Renal cortical epithelial cell (primary cell): ENCODE measurements around the gene WDR81. TPM values are rescaled to one million over a fixed set of nuclear protein-coding genes. Genes with fewer than 3 reads are reported as not detected.

Source experiments
- DNase-seq: peaks from one replicate; pipeline ENCODE4 v3.0.0-alpha.2; 2011; ENCODE audit warnings: low read depth
- total RNA-seq: library from RNA; depleted of rRNA; stranded (reverse); fragments of >200 nt; gene quantifications from 2 replicates; pipeline ENCODE4 v1.2.3, GENCODE V29; 2014

WDR81 gene
- total RNA-seq, 1 donor from 2014 or later: 42.6 TPM

DNA sequence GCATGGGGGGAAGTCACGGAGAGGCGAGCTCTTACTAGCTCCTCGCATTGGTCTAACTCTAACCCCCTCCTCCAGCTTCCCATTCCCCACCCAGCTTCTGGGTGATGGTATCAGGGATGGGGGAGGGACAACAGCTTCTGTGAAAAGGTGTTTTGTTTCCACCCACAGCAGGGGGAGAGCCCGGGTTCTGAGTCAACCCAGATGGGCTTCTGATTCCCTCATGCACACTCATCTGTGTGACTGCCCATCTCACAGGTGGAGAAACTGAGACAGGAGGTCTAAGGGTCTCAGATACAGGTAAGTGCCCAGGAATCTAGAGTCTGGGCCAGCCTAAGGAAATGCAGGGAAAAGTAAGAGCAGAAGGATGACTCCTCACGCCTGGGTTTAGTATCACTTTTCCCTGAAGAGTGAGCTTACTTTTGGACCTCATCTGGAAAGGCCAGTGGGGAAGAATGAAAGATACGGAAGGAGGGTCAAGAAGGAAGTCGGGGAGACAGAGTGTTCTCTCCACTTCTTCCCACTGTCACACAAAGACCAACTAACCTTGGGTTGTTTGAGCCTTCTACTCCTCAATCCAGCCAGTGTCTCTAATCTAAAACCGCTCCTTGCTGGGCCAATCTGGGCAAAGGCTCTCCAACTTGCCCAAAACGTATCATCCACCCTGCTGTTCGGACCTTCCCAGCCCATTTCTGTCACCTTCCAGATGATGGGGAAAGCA lies 11.2 kb upstream of the WDR81 start:
- DNase-seq: no peak

DNA sequence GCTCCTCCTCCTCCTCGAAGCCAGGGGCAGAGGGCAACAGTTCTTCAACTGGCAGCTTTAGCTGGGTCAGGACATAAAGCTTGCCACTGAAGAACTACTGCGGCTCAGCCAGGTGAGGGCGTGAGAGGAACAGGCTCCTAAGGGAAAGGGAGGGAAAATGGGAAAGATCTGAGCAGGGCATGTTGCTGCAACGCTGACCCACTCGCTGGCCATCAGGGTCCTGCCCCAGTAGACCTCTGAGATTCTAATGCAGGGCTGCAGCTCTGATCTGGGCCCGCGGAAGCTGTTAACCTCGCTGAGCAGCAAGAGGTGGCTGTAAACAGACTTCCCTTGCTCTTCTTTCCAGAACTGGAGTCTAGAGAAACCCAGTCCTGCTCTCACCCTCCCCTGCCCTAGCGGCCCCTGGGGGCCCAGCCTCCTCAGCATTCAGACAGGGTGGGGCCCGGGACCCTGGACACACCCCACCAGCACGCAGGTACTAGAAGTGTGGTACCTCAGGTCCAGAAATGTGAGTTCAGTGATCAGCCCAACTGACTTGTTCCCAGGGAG lies 10.6 kb upstream of the WDR81 start:
- peak; percentile 59 for DNase-seq

DNA sequence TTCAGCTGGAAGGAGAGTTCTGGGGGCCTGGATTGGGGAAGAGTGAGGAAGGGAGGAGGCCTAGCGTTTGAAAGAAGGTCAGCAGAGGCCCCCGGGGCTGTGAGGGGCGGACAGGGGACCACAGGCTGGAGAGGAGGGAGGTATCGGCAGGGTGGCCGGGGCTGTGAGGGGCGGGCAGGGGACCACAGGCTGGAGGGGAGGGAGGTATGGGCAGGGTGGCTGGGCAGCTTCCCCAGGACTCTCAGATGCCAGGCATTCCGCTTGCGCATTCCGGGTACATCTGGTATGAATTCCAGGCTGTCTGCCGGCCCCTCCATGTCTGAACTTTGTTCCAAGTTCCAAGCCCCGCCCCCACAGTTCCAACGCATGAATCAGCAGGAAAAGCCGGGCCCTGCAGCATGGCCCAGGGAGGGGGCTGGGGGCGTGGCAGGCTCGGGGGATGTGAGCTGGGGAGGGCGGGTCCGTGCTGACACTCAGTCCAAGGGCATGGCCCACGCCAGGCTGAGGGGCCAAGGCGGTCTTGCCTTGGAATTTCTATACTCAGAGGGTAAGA lies 10.0 kb upstream of the WDR81 start:
- peak; percentile 94 for DNase-seq

GRCh38 chr17:1714980-1715802 lies 9.3 kb upstream of the WDR81 start:
- DNase-seq: peak; percentile 68

DNA sequence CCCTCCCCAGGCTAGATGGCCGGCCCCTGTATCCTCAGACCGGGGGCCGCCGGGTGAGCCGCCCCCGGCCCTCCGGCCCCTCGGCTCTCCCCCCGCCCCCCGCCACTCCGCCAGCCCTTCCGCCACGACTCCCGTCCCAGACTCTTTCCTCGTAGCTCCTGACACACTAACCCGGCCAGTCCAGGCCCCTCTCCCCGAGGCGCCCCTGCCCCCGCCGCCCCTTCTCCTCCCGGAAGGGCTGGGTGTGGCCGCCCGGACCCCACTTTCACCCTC lies 8.8 kb upstream of the WDR81 start:
- no peak for DNase-seq

DNA sequence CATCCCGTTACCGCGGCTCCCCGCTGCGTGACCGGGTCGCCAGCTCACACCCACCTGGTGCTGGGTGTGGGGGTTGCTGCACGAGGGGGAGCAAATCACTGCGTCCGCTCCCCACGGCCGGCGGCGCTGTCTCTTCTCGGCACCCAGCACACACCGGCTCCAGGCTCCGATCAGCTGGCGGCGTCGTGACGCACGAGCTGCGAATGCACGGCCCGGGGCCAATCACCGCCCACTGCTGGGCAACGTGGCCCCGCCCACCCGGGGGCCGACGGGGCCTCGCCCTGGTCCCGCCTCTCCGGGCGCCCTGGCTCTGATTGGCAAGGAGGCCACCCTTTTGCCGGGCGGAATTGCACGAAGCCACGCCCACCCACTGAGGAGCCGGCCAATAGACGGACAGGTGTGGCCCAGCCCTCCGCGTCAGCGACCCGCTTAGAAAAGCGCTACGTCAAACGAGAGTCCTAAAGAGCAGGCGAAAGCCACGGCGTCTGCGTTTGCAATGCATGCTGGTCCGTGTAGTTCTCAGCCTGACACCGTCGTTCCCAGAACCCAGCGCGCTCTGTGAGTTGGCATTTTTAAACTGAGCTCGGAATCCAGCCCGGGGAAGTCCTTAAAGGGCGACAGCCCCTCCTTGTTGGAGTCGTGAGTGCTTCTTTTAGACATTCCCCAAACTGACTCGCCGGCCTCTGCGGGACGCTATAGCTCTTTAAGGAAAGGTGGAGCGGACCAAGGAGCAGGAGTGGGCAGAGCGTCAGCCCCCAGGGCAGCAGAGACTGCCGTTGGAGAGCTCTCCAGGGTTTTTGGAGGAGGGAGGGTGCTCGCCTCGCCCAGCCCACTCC lies 8.2 kb upstream of the WDR81 start:
- peak; percentile 100 for DNase-seq

GRCh38 chr17:1716912-1717695 lies 7.4 kb upstream of the WDR81 start:
- DNase-seq: peak; percentile 99

- no peak for DNase-seq
These were observed 5.9 kb upstream of the WDR81 start for GRCh38 chr17:1718362-1719165.

- peak; percentile 54 for DNase-seq
These were observed 3.6 kb upstream of the WDR81 start for GRCh38 chr17:1720856-1721386.

GRCh38 chr17:1722022-1722421 lies 2.5 kb upstream of the WDR81 start:
- peak; percentile 42 for DNase-seq

- DNase-seq: no peak
These were observed 551 bp downstream of the WDR81 start for GRCh38 chr17:1724869-1725641.

DNA sequence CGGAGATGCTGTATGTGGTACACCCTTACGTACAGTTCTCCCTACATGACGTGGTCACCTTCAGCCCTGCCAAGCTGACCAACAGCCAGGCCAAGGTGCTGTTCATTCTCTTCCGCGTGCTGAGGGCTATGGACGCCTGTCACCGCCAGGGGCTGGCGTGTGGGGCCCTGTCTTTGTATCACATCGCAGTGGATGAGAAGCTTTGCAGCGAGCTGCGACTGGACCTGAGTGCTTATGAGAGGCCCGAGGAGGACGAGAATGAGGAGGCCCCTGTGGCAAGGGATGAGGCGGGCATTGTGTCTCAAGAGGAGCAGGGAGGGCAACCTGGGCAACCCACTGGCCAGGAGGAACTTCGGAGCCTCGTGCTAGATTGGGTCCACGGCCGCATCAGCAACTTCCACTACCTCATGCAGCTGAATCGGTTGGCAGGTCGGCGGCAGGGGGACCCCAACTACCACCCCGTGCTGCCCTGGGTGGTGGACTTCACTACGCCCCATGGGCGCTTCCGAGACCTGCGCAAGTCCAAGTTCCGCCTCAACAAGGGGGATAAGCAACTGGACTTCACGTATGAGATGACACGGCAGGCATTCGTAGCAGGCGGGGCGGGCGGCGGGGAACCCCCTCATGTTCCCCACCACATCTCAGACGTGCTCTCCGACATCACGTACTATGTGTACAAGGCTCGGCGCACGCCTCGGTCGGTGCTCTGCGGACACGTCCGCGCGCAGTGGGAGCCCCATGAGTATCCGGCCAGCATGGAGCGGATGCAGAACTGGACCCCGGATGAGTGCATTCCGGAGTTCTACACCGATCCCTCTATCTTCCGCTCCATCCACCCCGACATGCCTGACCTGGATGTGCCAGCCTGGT lies 1.4 kb downstream of the WDR81 start:
- DNase-seq: no peak

GRCh38 chr17:1726626-1727257 lies 2.2 kb downstream of the WDR81 start:
- DNase-seq: no peak

DNA sequence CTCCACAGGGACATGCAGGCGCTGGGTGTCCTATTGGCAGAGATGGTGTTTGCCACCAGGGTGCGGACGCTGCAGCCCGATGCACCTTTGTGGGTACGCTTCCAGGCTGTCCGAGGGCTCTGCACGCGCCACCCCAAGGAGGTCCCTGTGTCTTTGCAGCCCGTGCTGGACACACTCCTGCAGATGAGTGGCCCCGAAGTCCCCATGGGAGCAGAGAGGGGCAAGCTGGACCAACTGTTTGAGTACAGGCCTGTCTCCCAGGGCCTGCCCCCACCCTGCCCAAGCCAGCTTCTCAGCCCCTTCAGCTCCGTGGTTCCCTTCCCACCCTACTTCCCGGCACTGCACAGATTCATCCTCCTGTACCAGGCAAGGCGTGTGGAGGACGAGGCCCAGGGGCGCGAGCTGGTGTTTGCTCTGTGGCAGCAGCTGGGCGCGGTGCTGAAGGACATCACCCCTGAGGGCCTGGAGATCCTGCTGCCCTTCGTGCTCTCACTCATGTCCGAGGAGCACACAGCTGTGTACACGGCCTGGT lies 2.8 kb downstream of the WDR81 start:
- DNase-seq: no peak

DNA sequence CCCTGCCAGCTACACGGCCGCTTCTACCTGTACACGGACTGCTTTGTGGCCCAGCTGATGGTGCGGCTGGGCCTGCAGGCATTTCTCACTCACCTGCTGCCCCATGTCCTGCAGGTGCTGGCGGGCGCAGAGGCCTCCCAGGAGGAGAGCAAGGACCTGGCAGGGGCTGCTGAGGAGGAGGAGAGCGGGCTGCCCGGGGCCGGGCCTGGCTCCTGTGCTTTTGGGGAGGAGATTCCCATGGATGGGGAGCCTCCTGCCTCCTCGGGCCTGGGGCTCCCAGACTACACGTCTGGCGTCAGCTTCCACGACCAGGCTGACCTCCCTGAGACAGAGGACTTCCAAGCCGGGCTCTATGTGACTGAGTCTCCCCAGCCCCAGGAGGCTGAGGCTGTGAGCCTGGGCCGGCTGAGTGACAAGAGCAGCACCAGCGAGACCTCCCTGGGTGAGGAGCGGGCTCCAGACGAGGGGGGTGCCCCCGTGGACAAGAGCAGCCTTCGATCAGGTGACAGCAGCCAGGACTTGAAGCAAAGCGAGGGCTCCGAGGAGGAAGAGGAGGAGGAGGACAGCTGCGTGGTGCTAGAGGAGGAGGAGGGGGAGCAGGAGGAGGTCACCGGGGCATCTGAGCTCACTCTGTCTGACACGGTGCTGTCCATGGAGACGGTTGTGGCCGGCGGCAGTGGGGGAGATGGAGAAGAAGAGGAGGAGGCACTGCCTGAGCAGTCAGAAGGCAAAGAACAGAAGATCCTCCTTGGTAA lies 3.5 kb downstream of the WDR81 start:
- no peak for DNase-seq

DNA sequence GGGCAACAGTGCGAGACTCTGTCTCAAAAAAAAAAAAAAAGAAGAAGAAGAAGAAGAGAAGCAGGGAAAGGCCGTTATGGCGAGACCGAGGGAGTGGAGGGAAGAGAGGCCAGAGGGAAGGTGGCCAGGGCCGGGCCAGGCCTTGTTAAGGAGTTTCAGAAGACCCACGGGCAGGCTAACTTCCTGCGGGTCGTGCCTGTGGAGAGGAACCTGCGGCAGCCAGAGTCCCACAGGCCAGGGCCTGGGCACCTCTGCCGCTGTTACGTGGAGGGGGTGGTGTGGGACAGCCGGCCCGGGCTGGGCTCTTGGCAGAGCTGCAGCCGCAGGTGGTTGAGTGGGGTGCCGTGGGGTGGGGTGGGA lies 5.4 kb downstream of the WDR81 start:
- no peak for DNase-seq
